ELF-1 (cell line): ENCODE data around the gene CDHR2.
A peak's percentile ranks its signal among the peaks of the same experiment; 100 is the strongest.

Source experiments
- DNase-seq: peaks from one replicate; pipeline ENCODE4 v3.0.0-alpha.2; 2016; ENCODE audit warnings: low read depth, low spot score

CDHR2 gene

DNA sequence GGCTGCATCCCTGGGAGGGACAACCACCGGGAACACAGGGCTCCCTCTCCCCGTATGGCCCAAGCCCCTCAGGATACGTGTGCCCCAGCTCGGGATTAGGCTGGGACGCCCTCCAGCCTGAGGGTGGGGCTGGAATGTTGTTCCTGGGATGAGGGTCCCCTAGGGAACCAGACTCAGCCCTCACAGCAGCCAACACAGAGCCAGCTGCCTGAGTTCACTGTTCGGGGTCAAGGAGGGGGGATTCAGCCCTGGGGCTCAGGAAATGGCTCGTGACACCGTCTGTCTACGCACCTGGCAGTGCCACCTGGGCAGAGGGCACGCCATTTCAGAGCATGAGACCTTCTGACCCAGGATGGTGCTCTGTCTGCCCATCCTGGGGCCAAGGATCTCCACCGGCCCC is 20.8 kb upstream of the CDHR2 start:
- no peak for DNase-seq

- no peak for DNase-seq
Observed at GRCh38 chr5:176528761-176529115, 20.4 kb upstream of the CDHR2 start.

- no peak for DNase-seq
Observed at GRCh38 chr5:176529116-176529740, 19.9 kb upstream of the CDHR2 start.

GRCh38 chr5:176529741-176530141 is 19.4 kb upstream of the CDHR2 start:
- DNase-seq, result no peak

DNA sequence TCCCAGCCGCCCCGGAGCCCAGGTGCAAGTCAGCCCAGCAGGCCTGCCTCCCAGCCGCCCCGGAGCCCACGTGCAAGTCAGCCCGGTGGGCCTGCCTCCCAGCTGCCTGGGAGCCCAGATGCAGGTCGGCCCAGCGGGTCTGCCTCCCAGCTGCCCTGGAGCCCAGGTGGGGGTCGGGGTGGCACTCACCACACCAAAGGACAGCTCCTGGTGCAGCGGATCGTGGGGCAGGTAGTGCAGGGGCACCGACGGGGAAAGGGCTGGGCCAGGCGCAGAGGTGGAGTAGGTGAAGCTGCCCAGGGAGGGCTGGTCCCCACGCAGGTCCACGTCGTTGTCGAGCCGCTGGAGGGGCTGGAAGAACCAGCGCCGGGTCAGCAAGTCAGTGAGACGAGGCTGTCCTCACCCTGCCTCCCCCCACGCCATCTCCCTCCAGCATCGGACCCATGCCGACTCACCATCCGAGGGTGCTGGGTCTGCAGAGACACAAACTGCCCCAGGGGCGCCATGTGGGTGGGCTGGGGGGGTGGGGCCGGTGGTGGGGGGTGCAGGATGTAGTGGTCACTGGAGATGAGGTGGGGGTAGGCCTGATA is 18.7 kb upstream of the CDHR2 start:
- no peak for DNase-seq

DNA sequence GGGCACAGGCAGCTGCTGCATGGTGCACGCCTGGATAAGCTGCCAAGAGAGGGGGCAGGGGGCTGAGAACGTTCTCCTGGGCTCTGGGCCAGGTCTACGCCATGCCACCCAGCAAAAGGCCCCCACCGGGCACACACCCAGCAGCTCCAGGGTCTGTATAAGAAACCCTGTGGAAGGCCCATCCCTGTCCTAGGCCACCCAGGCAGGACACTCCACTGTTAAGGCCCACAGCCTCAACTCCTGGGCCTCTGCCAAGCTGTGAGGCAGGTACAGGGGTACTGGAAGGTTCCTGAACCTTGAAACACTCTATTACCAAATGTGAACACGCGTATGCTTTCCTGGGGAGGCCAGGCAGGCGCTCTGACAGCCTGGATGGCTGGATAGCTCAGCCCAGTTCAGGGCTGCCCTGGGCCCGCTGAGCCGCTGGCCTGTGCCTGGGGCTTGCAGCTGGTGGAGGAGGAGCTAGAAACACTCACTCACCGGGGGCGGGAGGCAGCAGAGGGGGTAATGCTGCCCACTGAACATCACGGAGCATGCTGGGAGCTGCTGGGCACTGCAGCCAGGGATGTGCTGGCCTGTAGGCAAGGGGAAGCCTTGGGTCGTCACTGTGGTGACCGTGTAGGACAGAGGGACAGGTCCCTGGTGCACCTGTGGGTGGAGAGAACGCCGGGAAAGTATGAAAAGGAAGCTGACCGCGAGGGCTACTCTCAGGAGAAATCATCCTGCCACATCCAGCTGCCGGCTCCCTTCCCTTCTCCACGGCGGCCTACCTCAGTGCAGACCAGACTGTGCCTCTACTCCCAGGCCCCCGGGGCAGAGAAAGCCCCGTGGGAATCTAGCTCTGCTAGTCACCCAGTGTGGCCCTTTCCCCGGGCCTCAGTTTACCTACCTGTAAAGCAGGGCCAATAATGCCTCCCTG is 17.9 kb upstream of the CDHR2 start:
- no peak for DNase-seq

DNA sequence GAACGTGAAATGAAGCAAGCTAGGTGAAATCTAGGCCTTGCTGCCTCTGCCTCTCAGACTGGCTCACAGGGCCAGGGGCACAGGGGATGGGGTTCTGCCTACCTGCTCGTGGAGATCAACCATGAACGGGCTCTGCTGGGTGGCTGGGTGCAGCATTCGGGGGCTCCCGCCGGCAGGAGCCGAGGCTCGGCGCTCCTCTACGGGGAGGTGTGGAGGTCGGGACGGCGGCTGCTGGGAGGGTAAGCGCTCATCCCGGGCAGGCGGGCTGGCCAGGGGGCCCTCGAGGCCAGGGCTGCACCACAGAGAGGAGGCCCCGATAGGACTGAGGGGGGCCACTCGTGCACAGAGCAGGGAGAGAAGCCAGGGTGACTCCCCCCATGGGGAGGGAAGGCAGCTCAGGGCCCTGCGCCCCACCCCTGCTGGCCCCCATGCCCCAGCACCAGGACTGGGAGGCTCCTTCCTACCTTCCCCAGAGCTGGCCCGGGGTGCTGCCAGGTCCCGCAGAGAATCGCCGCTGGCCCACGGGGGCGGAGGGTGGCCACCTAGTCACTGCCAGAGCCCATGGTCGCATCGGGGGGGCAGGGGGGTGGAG is 17.1 kb upstream of the CDHR2 start:
- no peak for DNase-seq

DNA sequence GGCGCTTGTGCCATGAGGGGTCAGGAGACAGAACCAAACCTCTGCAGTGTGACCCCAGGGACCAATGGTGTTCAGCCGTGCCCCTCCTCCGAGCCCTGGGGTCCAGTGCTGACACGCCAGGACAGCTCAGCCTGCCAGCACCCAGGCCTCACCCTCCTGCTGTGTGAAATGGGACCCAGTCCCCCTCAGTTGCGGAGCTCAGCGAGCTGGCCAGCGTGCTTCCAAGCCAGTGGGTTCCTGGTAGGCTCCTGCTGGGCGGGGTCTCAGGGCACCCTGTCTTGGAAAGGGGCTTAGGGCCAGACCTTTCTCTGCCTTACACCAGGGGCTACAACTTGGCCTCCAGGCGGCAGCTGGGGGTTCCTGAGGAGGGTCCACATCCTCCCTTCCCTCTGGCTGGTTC is 16.3 kb upstream of the CDHR2 start:
- no peak for DNase-seq

DNA sequence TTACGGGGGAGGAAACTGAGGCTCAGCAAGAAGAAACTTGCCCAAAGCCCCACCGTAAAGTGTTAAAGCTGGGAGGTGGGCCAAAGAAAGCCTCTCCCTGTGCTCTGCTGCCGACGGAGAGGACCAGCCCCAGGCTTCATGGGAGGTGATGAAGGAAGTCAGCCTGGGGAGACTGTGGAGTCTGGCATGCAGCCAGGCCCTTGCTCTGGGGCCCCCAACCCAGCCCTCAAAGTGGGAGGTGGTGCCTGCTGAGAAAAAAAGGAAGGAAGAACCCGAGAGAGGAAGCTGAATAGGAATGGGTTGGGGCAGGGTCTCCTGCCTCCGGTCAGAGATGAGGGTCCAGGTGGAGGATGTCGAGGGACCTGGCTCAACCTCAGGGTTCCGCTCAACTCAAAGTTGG is 15.8 kb upstream of the CDHR2 start:
- DNase-seq, result no peak

DNA sequence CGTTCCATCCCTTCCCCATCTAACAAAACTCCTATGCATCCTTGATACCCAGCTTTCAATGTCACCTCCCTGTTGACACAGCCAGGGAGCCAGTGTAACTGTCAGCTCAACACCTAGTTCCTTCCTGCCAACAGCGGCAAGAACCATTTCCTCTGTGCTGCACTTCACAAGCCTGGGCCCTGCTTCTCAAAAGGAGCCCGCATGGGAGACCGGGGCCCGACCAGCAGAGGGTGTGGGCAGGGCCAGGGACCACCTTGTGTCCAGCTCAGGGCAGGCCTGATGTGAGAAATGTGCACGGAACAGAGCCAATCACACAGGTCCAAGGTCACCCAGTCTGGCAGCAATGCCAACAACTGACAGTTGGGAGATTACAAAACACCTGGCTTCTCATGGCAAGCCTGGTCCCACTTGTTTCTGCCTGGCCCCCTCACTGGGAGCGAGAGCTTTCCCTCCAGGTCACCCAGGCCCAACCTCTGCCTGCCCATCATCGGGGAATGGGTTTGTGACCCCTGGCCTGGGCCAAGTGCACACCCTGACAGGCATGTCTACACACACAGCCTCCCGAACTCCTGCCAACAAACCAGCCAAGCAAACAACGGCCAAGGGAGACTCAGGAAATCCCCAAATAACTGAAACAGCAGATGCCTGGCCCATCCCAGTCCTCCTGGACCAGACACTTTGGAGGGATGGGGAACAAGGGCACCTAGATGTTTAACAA is 15.1 kb upstream of the CDHR2 start:
- DNase-seq, result no peak

- DNase-seq, result no peak
Observed at GRCh38 chr5:176534640-176535039, 14.5 kb upstream of the CDHR2 start.

DNA sequence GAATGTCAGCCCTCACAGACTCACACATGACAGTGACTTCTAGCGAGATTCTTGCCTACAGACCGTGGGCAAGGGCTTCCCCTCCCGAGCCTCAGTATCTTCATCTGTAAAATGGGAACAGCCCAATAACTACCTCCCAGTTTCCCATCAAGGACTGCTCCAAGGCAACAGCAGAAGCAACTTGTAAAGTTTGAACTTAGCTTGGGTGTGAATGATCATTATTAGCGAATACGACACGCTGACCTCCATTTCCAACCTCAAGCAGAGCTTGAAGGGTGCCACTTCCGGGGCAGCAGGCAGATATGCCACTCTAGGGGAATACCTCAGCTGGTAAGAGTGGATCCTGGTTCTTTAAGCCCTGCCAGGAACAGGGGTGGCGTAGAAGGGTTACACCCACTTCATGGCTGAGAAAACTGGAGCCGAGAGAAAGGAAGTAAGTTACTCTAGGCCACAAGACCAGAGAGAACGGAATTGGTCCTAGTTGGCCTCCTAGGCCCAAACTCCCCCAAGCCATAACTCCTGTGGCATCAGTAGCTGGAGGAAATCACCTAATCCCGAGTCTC is 14.0 kb upstream of the CDHR2 start:
- DNase-seq, result no peak

DNA sequence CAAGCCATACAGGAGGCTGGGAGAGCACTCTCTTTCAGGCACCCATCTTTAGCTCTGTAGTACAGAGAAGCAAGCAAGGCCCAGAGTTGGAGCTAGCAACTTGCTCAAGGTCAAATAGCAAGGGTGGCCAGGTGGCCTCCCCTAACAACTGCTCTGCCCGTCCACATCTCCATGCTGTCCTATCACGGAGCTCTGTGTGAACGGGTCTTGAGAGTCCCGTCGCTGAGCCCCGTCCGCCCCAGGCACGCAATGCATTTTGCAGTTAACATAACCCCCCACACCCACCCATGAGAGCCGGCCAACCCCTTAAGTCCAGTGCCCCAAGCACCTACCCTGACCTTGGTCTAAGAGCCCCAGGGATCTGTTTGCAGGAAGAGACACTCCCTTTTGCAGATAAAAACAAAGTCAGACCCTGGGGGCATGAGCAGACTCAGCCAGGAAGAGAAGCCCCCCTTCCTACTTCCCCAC is 13.4 kb upstream of the CDHR2 start:
- no peak for DNase-seq

GRCh38 chr5:176536132-176536901 is 12.8 kb upstream of the CDHR2 start:
- DNase-seq, result peak; percentile 81

DNA sequence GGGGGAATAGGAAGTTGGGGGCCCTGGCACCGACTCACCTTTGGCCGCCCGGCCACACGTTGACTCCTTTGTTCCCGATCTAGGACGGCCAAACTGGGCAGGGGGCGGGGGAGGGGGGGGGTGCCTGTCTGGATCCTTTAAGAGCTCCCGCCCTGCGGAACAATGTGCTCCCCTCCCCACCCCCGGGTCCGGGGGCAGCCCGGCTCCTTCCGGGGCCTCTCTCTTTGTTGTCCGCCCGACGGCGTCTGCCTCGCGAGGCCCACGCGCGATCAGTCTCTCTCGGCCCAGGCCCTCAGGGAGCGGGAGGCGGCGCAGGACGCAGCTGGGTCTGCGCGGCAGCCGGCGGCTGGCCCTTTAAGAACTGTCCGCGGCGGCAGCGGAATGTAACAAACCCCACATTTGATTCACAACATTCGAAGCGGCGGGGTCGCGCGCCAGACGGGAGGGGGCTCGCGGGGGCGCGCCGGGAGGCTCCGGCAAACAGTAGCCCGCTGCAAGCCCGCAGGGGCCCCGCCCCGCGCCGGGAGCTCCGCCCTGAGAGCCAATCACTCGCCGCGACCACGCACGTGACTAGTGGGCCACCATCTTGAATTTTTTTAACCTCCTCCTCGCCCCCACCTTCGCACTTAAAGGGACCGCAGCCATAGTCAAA is 12.1 kb upstream of the CDHR2 start, which contains the start of gene RNF44:
TSS of gene RNF44 (minus strand) at position 501 of the 652 bp plus-strand sequence. CDS start 4,930 bp downstream, outside the sequence.
- DNase-seq, result peak; percentile 99

DNA sequence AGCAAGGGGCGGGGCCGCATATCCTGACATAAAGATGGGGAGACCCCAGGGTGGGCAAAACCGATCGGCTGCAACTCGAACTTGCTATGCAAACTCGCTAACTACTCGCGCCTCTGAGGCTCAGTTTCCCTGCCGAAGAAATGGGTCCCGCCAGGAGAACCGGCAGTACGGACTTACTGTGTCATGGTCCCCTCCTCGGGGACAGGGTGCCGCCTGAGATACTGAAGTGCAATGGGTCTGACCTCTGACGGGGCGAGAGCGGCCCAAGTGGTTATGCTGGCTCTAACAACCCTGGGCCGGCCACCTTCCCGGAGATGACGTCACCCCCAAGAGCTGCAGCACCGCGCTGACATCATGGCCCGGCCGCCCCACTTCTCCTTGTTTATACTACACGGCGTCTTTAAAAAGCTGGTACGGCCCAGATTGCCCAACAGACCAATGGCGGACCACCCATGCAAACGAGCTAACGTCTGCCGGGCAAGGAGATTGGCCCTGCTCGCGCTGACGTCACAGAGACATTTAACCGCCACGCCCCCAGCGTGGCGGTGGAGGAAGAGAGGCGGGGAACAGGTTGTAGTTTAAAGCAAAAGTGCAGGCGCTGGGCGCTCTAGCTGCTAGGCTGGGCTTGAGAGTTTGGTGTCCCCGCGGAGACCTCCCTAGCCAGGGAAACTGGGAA is 11.4 kb upstream of the CDHR2 start:
- peak; percentile 100 for DNase-seq

DNA sequence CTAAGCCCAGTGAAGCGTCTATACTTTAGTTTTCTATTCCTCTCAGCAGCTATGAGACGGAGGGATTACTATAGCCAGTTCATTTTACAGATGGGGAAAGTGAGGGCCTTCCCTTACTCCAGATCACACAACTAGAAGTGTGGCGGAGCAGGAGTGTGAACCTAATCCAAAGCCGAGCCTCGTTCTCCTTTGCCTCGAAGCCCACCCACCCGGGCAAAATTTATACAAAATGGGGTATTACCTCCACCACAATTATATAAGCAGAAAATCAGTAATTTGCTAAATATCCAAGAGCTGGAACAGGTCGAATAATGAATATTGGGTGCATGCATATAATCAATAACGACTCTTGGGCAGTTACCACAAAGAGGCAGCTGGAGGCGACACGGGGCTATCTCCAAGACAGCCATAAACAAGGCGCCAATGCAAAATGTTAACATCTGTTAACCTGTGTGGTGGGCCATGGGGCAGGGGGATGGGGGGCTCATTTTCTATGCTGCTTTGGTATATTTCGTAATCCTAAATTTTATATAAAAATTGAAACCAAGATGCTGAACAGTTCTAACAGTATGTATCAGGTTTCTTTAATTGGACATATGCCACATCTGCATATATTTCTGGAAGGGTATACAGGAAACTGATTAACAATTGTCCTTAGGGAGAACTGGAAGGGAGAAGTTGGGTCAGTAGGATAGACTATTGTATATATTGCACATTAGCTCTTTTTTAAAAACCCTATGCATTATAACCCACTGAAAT is 10.7 kb upstream of the CDHR2 start:
- no peak for DNase-seq

DNA sequence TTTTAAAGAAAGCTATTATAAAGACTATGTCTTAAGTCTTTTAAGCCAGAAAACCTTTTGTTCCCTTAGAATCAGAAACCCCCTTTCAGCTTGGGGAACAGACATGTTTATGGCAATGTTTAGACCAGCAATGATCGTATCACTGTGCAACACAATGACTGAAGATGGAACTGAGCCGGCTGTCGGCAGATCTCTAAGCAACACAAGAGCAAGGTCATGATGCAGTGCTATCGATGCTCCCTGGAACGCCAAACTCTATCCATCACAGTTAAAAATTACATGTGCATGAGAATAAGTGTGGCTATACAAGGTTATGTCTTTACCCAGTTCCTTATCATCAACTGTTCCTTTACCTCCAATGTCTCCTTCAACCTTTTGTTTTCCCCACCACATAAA is 10.2 kb upstream of the CDHR2 start:
- no peak for DNase-seq

DNA sequence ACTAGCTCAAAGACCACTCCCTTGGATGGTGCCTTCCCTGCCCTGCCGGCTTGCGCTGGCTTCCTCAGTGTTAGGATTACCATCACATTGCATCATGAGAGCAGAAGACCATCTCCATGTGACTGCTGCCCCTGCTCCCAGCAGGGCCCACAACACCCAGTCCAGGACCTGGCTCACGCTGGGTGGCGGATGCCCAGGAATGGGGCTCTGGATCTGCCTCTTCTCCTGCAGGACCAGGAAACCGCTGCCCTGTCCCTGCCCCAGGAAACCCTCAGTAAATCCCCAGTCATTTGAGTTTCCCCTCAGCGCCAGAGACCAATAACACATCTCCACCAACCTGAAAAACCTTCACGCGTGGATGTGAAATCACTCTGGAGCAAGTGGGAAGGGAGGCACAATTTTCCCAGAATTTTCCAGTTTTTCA is 8.7 kb upstream of the CDHR2 start:
- DNase-seq, result no peak
